NCI-H510A (cell line): ENCODE data around the gene CREB5.
"Not testable (repeated sequence)": the region's sequence is repeated elsewhere in the genome, so short reads cannot be mapped to it uniquely, and the experiment has no call there.

Experiments used
- DNase-seq: peaks from one replicate; lab custom pipeline; 2025; lab: John Stamatoyannopoulos, UW

The CREB5 gene

GRCh38 chr7:28581351-28581750 is 169.0 kb downstream of the CREB5 start:
- no peak for DNase-seq

- DNase-seq, result no peak
These were observed 169.9 kb downstream of the CREB5 start for GRCh38 chr7:28582226-28582625.

- DNase-seq, result no peak
These were observed 171.9 kb downstream of the CREB5 start for GRCh38 chr7:28584235-28584634.

GRCh38 chr7:28586736-28587135 is 174.4 kb downstream of the CREB5 start:
- no peak for DNase-seq

GRCh38 chr7:28587211-28587610 is 174.9 kb downstream of the CREB5 start:
- DNase-seq, result no peak

GRCh38 chr7:28588602-28589001 is 176.3 kb downstream of the CREB5 start:
- DNase-seq, result no peak

GRCh38 chr7:28591041-28591674 is 178.8 kb downstream of the CREB5 start:
- no peak for DNase-seq

GRCh38 chr7:28591725-28592349 is 179.5 kb downstream of the CREB5 start:
- no peak for DNase-seq

- DNase-seq, result no peak
These were observed 180.5 kb downstream of the CREB5 start for GRCh38 chr7:28592861-28593260.

- DNase-seq, result no peak
These were observed 182.8 kb downstream of the CREB5 start for GRCh38 chr7:28595076-28595475.

GRCh38 chr7:28595801-28596200 is 183.5 kb downstream of the CREB5 start:
- no peak for DNase-seq

GRCh38 chr7:28596245-28596935 is 184.1 kb downstream of the CREB5 start:
- DNase-seq, result no peak

GRCh38 chr7:28597284-28597683 is 185.0 kb downstream of the CREB5 start:
- no peak for DNase-seq

- DNase-seq, result not testable (repeated sequence)
These were observed 185.7 kb downstream of the CREB5 start for GRCh38 chr7:28598037-28598436.

- no peak for DNase-seq
These were observed 186.3 kb downstream of the CREB5 start for GRCh38 chr7:28598586-28598985.

GRCh38 chr7:28599411-28599810 is 187.1 kb downstream of the CREB5 start:
- no peak for DNase-seq

GRCh38 chr7:28602282-28602681 is 190.0 kb downstream of the CREB5 start:
- DNase-seq, result no peak

GRCh38 chr7:28605427-28606085 is 193.2 kb downstream of the CREB5 start:
- DNase-seq, result no peak

- no peak for DNase-seq
These were observed 194.1 kb downstream of the CREB5 start for GRCh38 chr7:28606421-28606820.

- DNase-seq, result no peak
These were observed 195.5 kb downstream of the CREB5 start for GRCh38 chr7:28607855-28608193.

GRCh38 chr7:28608237-28608656 is 195.9 kb downstream of the CREB5 start:
- no peak for DNase-seq

- DNase-seq, result no peak
These were observed 196.4 kb downstream of the CREB5 start for GRCh38 chr7:28608731-28609130.

GRCh38 chr7:28609608-28610007 is 197.3 kb downstream of the CREB5 start:
- DNase-seq, result no peak
